ENCODE results near the gene TUBA1B.

GRCh38 chr12:49092086-49092815 is 38.9 kb downstream of the TUBA1B start:
- TF ChIP-seq MYC (IDR thresholded peaks at IDR 0.05; ENCODE audit: low read depth, low read length) (no peak), CTCF (IDR thresholded peaks at IDR 0.05; ENCODE audit: extremely low read depth in 1 of 2, insufficient read depth in 1 of 2, low read depth in 1 of 2, low read length in 2 of 2) (peak; percentile 14 to 51), EZH2 (IDR thresholded peaks at IDR 0.05; ENCODE audit: borderline replicate concordance, low read depth, low read length, severe bottlenecking) (no peak), GATA2 (IDR thresholded peaks at IDR 0.05; ENCODE audit: insufficient read depth, insufficient read length, low read depth, low read length) (peak; percentile 84), POLR2A (IDR thresholded peaks at IDR 0.05; ENCODE audit: low read depth, low read length) (no peak), POLR2AphosphoS5 (IDR thresholded peaks at IDR 0.05; ENCODE audit: insufficient read depth, low read depth, low read length) (no peak), JUN (IDR thresholded peaks at IDR 0.05; ENCODE audit: borderline replicate concordance, insufficient read depth, insufficient read length, low read depth) (no peak)
